PC-3 (cell line): ENCODE data around the gene MOB1A. TPM values are rescaled to one million over a fixed set of nuclear protein-coding genes. Genes with fewer than 3 reads are reported as not detected.

Source experiments
- ATAC-seq: fragments of 200-7000 bp; cut with Tn5 transposase; 2 replicates; pipeline ENCODE4 v1.9.1; 2020; ENCODE audit warnings: mild to moderate bottlenecking, moderate library complexity
- BruUV-seq: library from RNA; stranded (reverse); fragments of 400-500 nt; replicated peaks from 2 replicates; lab custom pipeline; 2021; lab: Mats Ljungman, UMichigan
- CTCF ChIA-PET: fragments of 300-600 bp; sonication (Branson Sonifier 250); formaldehyde crosslinking; loops from one replicate; lab custom pipeline; 2022; ENCODE audit warnings: antibody characterized with exemption; lab: Charles Lee
- POLR2A ChIA-PET: fragments of 300-600 bp; sonication (Branson Sonifier 250); formaldehyde crosslinking; loops from one replicate; lab custom pipeline; 2022; ENCODE audit warnings: antibody characterized with exemption; ENCODE audit not compliant: unreplicated experiment; lab: Charles Lee
- DNase-seq: peaks from one replicate; pipeline ENCODE4 v3.0.0-alpha.2; 2015
- H2AFZ ChIP-seq: fragments of 300-600 bp; sonication (generic); 2 replicates; pipeline ENCODE4 v1.6.0; 2016; ENCODE audit warnings: antibody characterized with exemption, low read length
- H3F3A ChIP-seq: fragments of 300-600 bp; sonication (generic); one replicate; pipeline ENCODE4 v1.6.0; 2017; ENCODE audit warnings: antibody characterized with exemption, low read length, control low read depth, mild to moderate bottlenecking; ENCODE audit not compliant: unreplicated experiment
- H3K27ac ChIP-seq: fragments of 300-600 bp; sonication (generic); 2 replicates; pipeline ENCODE4 v1.5.1; 2016; ENCODE audit warnings: mild to moderate bottlenecking, low read length
- H3K27me3 ChIP-seq: fragments of 300-600 bp; sonication (generic); 2 replicates; pipeline ENCODE4 v1.6.1; 2016; ENCODE audit warnings: low read length, mixed read lengths
- H3K36me3 ChIP-seq: fragments of 300-600 bp; sonication (generic); 2 replicates; pipeline ENCODE4 v1.6.1; 2016; ENCODE audit warnings: low read depth, mixed run types, low read length, mixed read lengths
- H3K4me1 ChIP-seq: fragments of 300-600 bp; sonication (generic); 2 replicates; pipeline ENCODE4 v1.5.1; 2016; ENCODE audit warnings: low read length; ENCODE audit not compliant: insufficient read depth
- H3K4me2 ChIP-seq: fragments of 300-600 bp; sonication (generic); 2 replicates; pipeline ENCODE4 v1.6.0; 2016; ENCODE audit warnings: low read length
- H3K4me3 ChIP-seq: fragments of 300-600 bp; sonication (generic); 2 replicates; pipeline ENCODE4 v1.5.1; 2016; ENCODE audit warnings: mild to moderate bottlenecking, low read length, mixed read lengths
- H3K79me2 ChIP-seq: fragments of 300-600 bp; sonication (generic); 2 replicates; pipeline ENCODE4 v1.6.1; 2017; ENCODE audit warnings: low read length, mixed read lengths
- H3K9ac ChIP-seq: fragments of 300-600 bp; sonication (generic); 2 replicates; pipeline ENCODE4 v1.6.0; 2016; ENCODE audit warnings: mild to moderate bottlenecking, low read length
- H3K9me2 ChIP-seq: fragments of 300-600 bp; sonication (generic); replicated peaks from 2 replicates; pipeline ENCODE4 v1.6.1; 2016; ENCODE audit warnings: mixed run types, low read length, mixed read lengths
- H3K9me3 ChIP-seq: fragments of 300-600 bp; sonication (generic); 2 replicates; pipeline ENCODE4 v1.6.1; 2016; ENCODE audit warnings: low read length, mixed read lengths
- H4K20me1 ChIP-seq: fragments of 300-600 bp; sonication (generic); 2 replicates; pipeline ENCODE4 v1.6.1; 2016; ENCODE audit warnings: low read length, mixed read lengths
- EZH2 ChIP-seq: fragments of 300-600 bp; sonication (generic); IDR thresholded peaks from one replicate; pipeline ENCODE4 v1.6.1; 2017; ENCODE audit warnings: antibody characterized with exemption, mild to moderate bottlenecking, low read length; ENCODE audit not compliant: unreplicated experiment
- EZH2phosphoT487 ChIP-seq: fragments of 300-600 bp; sonication (generic); IDR thresholded peaks from 2 replicates; pipeline ENCODE4 v1.6.1; 2018; ENCODE audit warnings: mild to moderate bottlenecking, antibody characterized with exemption, low read length, borderline replicate concordance
- intact Hi-C: fragments of 100-400 bp; cut with micrococcal nuclease; formaldehyde crosslinking; loops from 2 replicates; pipeline ENCODE4 v1.9.0; 2023
- total RNA-seq: library from RNA; depleted of rRNA; stranded (reverse); fragments of >200 nt; gene quantifications from 2 replicates; pipeline ENCODE4 v1.2.3, GENCODE V29; 2014
- TF ChIP-seq, protein P1 (sequence below): fragments of 300-600 bp; sonication (generic); conservative IDR thresholded peaks from 2 replicates; pipeline ENCODE4 v1.5.1; 2017; ENCODE audit warnings: antibody characterized with exemption, low read depth, mild to moderate bottlenecking, low read length

MOB1A gene
- total RNA-seq, 1 experiment from 2014 or later, result 69.8 TPM

DNA sequence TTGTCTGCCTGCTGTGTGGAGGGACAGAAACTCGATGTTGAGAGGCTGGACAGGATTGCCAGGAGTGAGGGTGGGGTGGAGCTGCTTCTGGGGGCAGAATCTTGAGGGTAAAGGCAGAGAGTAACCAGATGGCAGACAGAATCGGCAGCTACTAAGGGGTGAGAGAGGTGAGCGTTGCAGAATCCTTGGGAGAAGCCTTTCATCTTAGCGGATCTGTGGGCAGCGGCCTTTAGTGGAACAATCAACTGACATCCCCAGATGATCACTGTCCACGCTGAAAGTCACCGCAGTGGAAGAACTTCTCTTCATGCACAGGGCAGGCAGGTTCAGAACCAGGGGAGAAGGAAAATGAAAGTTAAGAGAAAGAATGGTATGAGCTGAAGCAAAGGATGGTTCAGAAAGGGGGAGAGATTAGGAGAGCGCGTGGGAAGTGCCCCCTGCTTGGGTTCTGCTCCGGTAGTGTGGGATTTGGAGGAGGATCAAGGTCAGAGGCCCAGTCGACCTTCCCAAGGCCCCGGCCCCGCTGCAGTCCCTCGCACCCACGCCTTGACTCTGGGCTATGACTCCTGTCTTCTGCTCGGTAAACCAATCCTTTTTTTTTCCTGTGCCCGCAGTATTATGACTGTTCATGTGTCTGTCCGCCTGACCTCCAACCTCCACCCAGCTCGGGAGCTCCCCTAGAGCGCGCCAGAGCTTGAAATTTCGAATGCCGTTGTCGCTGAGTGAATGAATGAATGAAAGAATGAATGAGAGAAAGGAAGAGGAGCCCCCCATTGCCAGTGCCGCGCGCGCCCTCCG lies 31.6 kb downstream of the MOB1A start:
- ChIA-PET CTCF (interaction anchor here (0.6 to 1.0 kb wide), 3 partner anchors 27 to 74 kb away, joined by 3 read pairs; partner anchors contain the start of gene MTHFD2), POLR2A (no interaction called here)
- DNase-seq, result peak; percentile 27
- H3K4me2 ChIP-seq, result peak overlapping the region; percentile 95
- peak overlapping the region; percentile 94 for H3K9ac ChIP-seq
- TSS peak; percentile 37 for BruUV-seq
- peak overlapping the region; percentile 95 for H2AFZ ChIP-seq
- intact Hi-C loops, result no loop called here
- peaks cover 16% of the 10 kb centered on the region for H3K79me2 ChIP-seq
- 0 out of 2 replicates have a peak, but pooled peaks cover 9% of the 10 kb centered on the region for H3K36me3 ChIP-seq
- H3K27ac ChIP-seq, result peak overlapping the region; percentile 13; the same call in 1 of the 2 replicates
- H3K4me1 ChIP-seq, result peaks cover 13% of the 10 kb centered on the region
- no peaks in the 10 kb centered on the region for H3K9me2 ChIP-seq
- peaks cover 6% of the 10 kb centered on the region for H3F3A ChIP-seq
- peak overlapping the region; percentile 99 for H3K4me3 ChIP-seq
- TF ChIP-seq EZH2phosphoT487, result no peak
- no peak for TF ChIP-seq EZH2
- TF ChIP-seq, protein P1, sequence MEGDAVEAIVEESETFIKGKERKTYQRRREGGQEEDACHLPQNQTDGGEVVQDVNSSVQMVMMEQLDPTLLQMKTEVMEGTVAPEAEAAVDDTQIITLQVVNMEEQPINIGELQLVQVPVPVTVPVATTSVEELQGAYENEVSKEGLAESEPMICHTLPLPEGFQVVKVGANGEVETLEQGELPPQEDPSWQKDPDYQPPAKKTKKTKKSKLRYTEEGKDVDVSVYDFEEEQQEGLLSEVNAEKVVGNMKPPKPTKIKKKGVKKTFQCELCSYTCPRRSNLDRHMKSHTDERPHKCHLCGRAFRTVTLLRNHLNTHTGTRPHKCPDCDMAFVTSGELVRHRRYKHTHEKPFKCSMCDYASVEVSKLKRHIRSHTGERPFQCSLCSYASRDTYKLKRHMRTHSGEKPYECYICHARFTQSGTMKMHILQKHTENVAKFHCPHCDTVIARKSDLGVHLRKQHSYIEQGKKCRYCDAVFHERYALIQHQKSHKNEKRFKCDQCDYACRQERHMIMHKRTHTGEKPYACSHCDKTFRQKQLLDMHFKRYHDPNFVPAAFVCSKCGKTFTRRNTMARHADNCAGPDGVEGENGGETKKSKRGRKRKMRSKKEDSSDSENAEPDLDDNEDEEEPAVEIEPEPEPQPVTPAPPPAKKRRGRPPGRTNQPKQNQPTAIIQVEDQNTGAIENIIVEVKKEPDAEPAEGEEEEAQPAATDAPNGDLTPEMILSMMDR, result no peak
- no peaks in the 10 kb centered on the region for H3K27me3 ChIP-seq
- ATAC-seq, result peak; percentile 19
- no peaks in the 10 kb centered on the region for H4K20me1 ChIP-seq
- H3K9me3 ChIP-seq, result no peaks in the 10 kb centered on the region

DNA sequence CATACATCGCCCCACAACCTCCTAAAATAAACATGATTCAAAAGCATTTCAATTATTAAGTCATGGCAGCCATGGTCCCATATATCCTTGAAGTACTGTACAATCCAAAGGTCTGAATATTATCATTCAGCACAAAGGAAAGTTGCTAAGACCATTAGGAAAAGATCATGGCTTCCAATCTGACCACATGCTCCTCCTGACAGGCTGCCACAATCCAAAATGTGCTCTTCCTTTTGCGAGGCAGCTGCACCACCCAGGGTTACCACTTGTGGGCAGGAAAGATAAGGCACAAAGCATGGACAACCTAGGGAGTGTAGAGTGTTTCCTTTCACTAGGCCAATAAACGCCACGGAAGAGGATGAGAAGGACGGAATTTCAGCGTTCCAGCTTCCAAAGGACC lies 36.3 kb downstream of the MOB1A start:
- Histone ChIP-seq H3K4me1 (peaks cover 8% of the 10 kb centered on the region), H3K9me3 (no peaks in the 10 kb centered on the region), H3K9ac (no peak overlapping the region), H3K27me3 (no peaks in the 10 kb centered on the region), H3K79me2 (peaks cover 13% of the 10 kb centered on the region), H2AFZ (no peak overlapping the region), H3K4me3 (no peak overlapping the region), H3K9me2 (no peaks in the 10 kb centered on the region), H3K36me3 (peaks cover 3% of the 10 kb centered on the region; the same call in 1 of the 2 replicates), H3F3A (no peaks in the 10 kb centered on the region), H3K27ac (no peak overlapping the region), H3K4me2 (no peak overlapping the region), H4K20me1 (no peaks in the 10 kb centered on the region)
- ATAC-seq (peak; percentile 49), DNase-seq (peak; percentile 17)
- ChIA-PET POLR2A (no interaction called here), CTCF (no interaction called here)
- TF ChIP-seq, protein P1, result peak; percentile 45
- TF ChIP-seq EZH2phosphoT487, result no peak
- no TSS peak for BruUV-seq
- intact Hi-C loops, result no loop called here

DNA sequence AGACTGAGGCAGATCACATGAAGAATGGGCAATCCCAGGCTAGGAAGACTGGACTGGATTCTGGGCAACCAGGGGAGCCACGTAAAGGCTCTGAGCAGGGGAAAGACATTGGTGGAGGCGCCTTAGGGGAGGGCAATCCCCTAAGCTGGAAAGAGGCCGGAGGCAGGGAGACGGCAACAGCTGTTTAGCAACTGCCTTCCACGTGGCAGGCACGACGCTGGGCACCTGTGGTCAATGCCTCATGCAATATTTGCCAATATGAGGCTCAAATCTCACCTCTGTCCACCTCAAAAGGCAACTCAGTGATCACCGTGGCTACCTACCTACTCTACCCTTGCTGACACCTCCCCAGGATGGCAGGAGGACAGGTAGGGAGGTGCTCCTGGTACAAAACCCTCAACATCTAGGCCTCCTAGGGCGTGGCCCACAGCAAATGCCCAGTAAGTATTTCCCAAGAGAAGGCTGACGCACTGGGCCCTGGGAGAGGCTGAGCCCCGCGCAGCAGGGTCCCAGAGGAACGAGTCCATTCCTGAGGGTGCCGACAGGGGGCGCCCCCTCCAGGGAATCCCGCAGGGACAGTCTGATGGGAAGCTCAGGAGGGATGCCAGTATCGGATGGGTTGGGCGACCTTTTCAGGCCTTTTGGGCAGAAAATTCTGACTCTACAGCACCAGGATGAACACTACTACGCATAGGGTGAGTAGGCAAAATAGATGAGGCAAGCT lies 39.9 kb downstream of the MOB1A start:
- no peaks in the 10 kb centered on the region for H3K9me3 ChIP-seq
- no peak overlapping the region for H3K4me3 ChIP-seq
- no peaks in the 10 kb centered on the region for H3K27me3 ChIP-seq
- H3F3A ChIP-seq, result no peaks in the 10 kb centered on the region
- ChIA-PET POLR2A (no interaction called here), CTCF (no interaction called here)
- H3K27ac ChIP-seq, result no peak overlapping the region
- BruUV-seq, result no TSS peak
- H3K4me1 ChIP-seq, result no peaks in the 10 kb centered on the region
- intact Hi-C loops, result no loop called here
- no peak overlapping the region for H2AFZ ChIP-seq
- no peak overlapping the region for H3K9ac ChIP-seq
- no peaks in the 10 kb centered on the region for H4K20me1 ChIP-seq
- H3K79me2 ChIP-seq, result no peaks in the 10 kb centered on the region
- H3K9me2 ChIP-seq, result no peaks in the 10 kb centered on the region
- no peak for TF ChIP-seq EZH2
- TF ChIP-seq, protein P1, result peak; percentile 30; the same call in 1 of the 2 replicates
- H3K36me3 ChIP-seq, result peaks cover 11% of the 10 kb centered on the region; the same call in 1 of the 2 replicates
- no peak overlapping the region for H3K4me2 ChIP-seq
- no peak for ATAC-seq
- DNase-seq, result no peak
